Thyroid gland (tissue), 4 donors: Measurements from ENCODE around the gene KANSL1L.
"Not testable (repeated sequence)": the region's sequence is repeated elsewhere in the genome, so short reads cannot be mapped to it uniquely, and the experiment has no call there.

ENCODE experiments used
- CTCF ChIP-seq, 6 experiments: fragments of 200-600 bp in 3 of 6; fragments of 450-650 bp in 3 of 6; sonication (generic) in 3 of 6; IDR thresholded peaks; one replicate each; pipeline ENCODE4 v1.5.1; 2016 to 2019; ENCODE audit warnings: antibody characterized with exemption in 6 of 6, mild to moderate bottlenecking in 2 of 6, inconsistent platforms in 1 of 6, moderate library complexity in 1 of 6
- POLR2A ChIP-seq, 2 donors: fragments of 450-650 bp; IDR thresholded peaks; one replicate each; pipeline ENCODE4 v1.6.1; 2017; ENCODE audit warnings: antibody characterized with exemption in 2 of 2, mild to moderate bottlenecking in 2 of 2, moderate library complexity in 1 of 2

GRCh38 chr2:210183936-210184335 is 12.7 kb upstream of the KANSL1L start:
- not testable (repeated sequence) for TF ChIP-seq CTCF, POLR2A (IDR thresholded peaks at IDR 0.05)
